ENCODE results near the gene POM121L2. TPM values are rescaled to one million over a fixed set of nuclear protein-coding genes. Genes with fewer than 3 reads are reported as not detected.
A peak's percentile ranks its signal among the peaks of the same experiment; 100 is the strongest.

POM121L2 gene
- total and polyA plus RNA-seq, 9 of the 15 experiments (the other 6 are each of a cell fraction or from before 2014, with no cell fraction given), result 0.23 to 0.45 TPM; not detected in 7

GRCh38 chr6:27334141-27334540 is 22.1 kb upstream of the POM121L2 start (continued):
- TF ChIP-seq MBD1 (CRISPR knock-in tag; IDR thresholded peaks at IDR 0.05) (0 out of 2 replicates have a peak, but pooled peaks have one; percentile 59), PHF8 (IDR thresholded peaks at IDR 0.05; ENCODE audit: borderline replicate concordance, low read length) (0 out of 2 replicates have a peak, but pooled peaks have one; percentile 17)

DNA sequence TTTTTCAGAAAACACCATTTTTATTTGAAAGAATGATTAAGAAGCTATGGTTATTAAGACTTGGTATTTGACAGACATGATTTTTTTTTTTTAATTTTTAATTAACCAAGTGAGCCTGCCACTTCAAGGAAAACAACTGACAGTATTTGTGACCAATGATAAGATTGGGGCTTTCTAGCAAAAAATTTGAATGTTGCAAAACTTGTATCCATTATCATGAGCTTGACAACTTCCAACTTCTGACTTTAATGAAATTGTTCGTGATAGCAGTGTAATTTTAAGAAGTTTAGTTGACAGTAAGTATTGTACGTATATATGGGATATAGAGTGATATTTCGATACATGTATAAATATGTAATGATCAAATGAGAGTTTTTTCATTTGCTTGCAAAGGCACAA is 21.6 kb upstream of the POM121L2 start:
- intact Hi-C loops (cut with micrococcal nuclease), result loop anchor here (1.0 to 5.0 kb wide), 5 partner anchors 37 to 139 kb away; no protein-coding TSS in a partner anchor
- FAIRE-seq, result no peak
- ATAC-seq, result peak; percentile 4
- Histone ChIP-seq H3K4me2 (ENCODE audit: insufficient read depth, low read length) (peak overlapping the region; percentile 98), H3K4me3 (peak overlapping the region; percentile 64), H3K36me3 (ENCODE audit: control insufficient read depth, insufficient read depth, low read length) (no peaks in the 10 kb centered on the region), H4K20me1 (replicated peaks; ENCODE audit: control insufficient read depth, insufficient read depth, low read length) (no peaks in the 10 kb centered on the region), H3K79me2 (ENCODE audit: control insufficient read depth, insufficient read depth, low read length) (no peaks in the 10 kb centered on the region), H3K27me3 (ENCODE audit: control insufficient read depth in 2 of 2, insufficient read depth in 2 of 2, low read length in 2 of 2) (no peaks in the 10 kb centered on the region), H3K9me3 (replicated peaks; ENCODE audit: control insufficient read depth, insufficient read depth, low read depth, low read length) (no peaks in the 10 kb centered on the region), H3K4me1 (replicated peaks in 1 of 2; ENCODE audit: control insufficient read depth in 2 of 2, insufficient read depth in 2 of 2, low read length in 2 of 2) (peaks cover 0 to 5% of the 10 kb centered on the region in 2 experiments; a peak in 2 of 5 replicates), H3K9ac (ENCODE audit: insufficient read depth in 1 of 2, low read depth in 2 of 2, low read length in 2 of 2) (peak overlapping the region in 1 of 2 experiments; percentile 77; a peak in 2 of 4 replicates), H3K27ac (ENCODE audit: extremely low read depth, low read depth, low read length) (peak overlapping the region; percentile 82), H3K9me1 (ENCODE audit: control insufficient read depth, insufficient read depth, low read length) (no peaks in the 10 kb centered on the region), H2AFZ (ENCODE audit: low read depth, low read length) (peak overlapping the region; percentile 97)
- ChIA-PET CTCF (ENCODE audit: low intra/inter-chr PET ratio) (interaction anchor here (1.4 kb wide), 1 partner anchor 119 kb away, joined by 4 read pairs; no protein-coding TSS in a partner anchor), POLR2A (interaction anchor here (0.6 to 2.0 kb wide), 14 partner anchors 9 to 200 kb away, joined by 3 to 8 read pairs (median 4); partner anchors contain the start of gene ZNF184)
- no TSS peak for BruUV-seq (replicated peaks)
- in situ Hi-C loops (cut with MboI), result no loop called here
- no peak for DNase-seq (ENCODE audit: extremely low read depth in 1 of 4, low spot score in 3 of 4)
- WGBS (ENCODE audit: insufficient coverage, low coverage, missing lambda C conversion rate), result 5% methylated on average over 3 of the region's 3 CpGs
- no peak for TF ChIP-seq NCOA2 (IDR thresholded peaks at IDR 0.05; ENCODE audit: partially characterized antibody in 2 of 2)
- TF ChIP-seq ZNF644 (tag; IDR thresholded peaks at IDR 0.05; ENCODE audit: low read depth), result no peak
- TF ChIP-seq BCLAF1 (IDR thresholded peaks at IDR 0.05; ENCODE audit: borderline replicate concordance in 1 of 2, control insufficient read depth in 1 of 2, low read depth in 2 of 2, low read length in 1 of 2), result no peak
- no peak for TF ChIP-seq FOXA3 (CRISPR knock-in tag; conservative IDR thresholded peaks at IDR 0.05 in 1 of 2, IDR thresholded peaks at IDR 0.05 in 1 of 2)
- TF ChIP-seq ATF7 (IDR thresholded peaks at IDR 0.05), result no peak
- TF ChIP-seq CEBPG (CRISPR knock-in tag; IDR thresholded peaks at IDR 0.05), result no peak
- 0 out of 4 replicates have a peak, but pooled peaks of 1 of the 2 experiments have one; percentile 10 for TF ChIP-seq CEBPG (tag; conservative IDR thresholded peaks at IDR 0.05 in 1 of 2, IDR thresholded peaks at IDR 0.05 in 1 of 2)
- TF ChIP-seq PHB (CRISPR knock-in tag; IDR thresholded peaks at IDR 0.05), result no peak
- peak; percentile 1; the same call in 1 of the 2 replicates for TF ChIP-seq RBFOX2 (IDR thresholded peaks at IDR 0.05; ENCODE audit: low read depth, low read length)
- no peak for TF ChIP-seq RBM34 (IDR thresholded peaks at IDR 0.05; ENCODE audit: borderline replicate concordance, insufficient read depth, low read length)
- no peak for TF ChIP-seq CBX3 (IDR thresholded peaks at IDR 0.05; ENCODE audit: borderline replicate concordance in 1 of 2, low read length in 2 of 2)
- peak; percentile 39; the same call in 1 of the 2 replicates for TF ChIP-seq GATAD2B (IDR thresholded peaks at IDR 0.05; ENCODE audit: borderline replicate concordance)
